ENCODE measurements around the gene MYLK4. TPM values are rescaled to one million over a fixed set of nuclear protein-coding genes. Genes with fewer than 3 reads are reported as not detected.

Gene MYLK4
- total RNA-seq, 1 experiment from 2014 or later: 1.6 TPM

DNA sequence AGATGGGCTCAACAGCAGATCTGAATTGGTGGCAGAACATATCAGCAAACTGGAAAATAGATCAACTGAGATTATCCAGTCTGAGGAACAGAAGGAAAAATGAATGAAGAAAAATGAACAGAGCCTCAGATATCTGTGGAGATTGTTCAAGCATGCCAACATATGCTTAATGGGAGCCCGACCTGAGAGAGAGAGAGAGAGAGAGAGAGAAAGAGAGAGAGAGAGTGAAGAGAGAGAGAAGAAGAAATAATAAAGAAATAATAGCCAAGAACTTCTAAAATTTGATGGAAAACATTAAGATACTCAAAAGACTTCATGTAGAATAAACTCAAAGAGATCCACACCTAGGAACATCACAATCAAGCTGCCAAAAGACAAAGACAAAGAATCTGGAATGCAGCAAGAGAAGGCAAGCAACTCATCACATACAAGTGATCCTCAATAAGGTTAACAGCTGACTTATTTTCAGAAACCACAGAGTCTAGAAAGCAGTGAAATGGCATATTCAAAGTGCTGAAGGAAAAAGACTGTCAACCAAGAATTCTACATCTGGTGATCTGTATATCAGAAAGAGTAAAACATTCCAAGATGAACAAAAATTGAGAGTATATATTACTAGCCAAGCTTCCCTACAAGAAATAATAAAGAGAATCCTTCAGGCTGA is 97.2 kb downstream of the MYLK4 start:
- Histone ChIP-seq H3K4me3 (no peak overlapping the region), H3K4me2 (no peak overlapping the region), H4K20me1 (ENCODE audit: insufficient read depth) (no peaks in the 10 kb centered on the region), H3F3A (ENCODE audit: insufficient read depth, low read depth) (no peaks in the 10 kb centered on the region), H3K79me2 (ENCODE audit: low read depth) (no peaks in the 10 kb centered on the region), H3K4me1 (replicated peaks; ENCODE audit: insufficient read depth) (no peaks in the 10 kb centered on the region), H2AFZ (no peak overlapping the region), H3K9me2 (ENCODE audit: insufficient read depth) (no peaks in the 10 kb centered on the region), H3K27ac (no peak overlapping the region), H3K36me3 (ENCODE audit: low read depth) (no peaks in the 10 kb centered on the region), H3K27me3 (ENCODE audit: insufficient read depth, low read depth) (no peaks in the 10 kb centered on the region), H3K9me3 (ENCODE audit: insufficient read depth, low read depth) (no peaks in the 10 kb centered on the region)
- ChIA-PET CTCF (no interaction called here), POLR2A (ENCODE audit: unreplicated experiment) (no interaction called here)
- no peak for DNase-seq
- intact Hi-C loops (cut with micrococcal nuclease; ENCODE audit: unreplicated experiment): no loop called here
- no peak for TF ChIP-seq EZH2 (IDR thresholded peaks at IDR 0.05; ENCODE audit: low read depth)
- TF ChIP-seq, protein P1, sequence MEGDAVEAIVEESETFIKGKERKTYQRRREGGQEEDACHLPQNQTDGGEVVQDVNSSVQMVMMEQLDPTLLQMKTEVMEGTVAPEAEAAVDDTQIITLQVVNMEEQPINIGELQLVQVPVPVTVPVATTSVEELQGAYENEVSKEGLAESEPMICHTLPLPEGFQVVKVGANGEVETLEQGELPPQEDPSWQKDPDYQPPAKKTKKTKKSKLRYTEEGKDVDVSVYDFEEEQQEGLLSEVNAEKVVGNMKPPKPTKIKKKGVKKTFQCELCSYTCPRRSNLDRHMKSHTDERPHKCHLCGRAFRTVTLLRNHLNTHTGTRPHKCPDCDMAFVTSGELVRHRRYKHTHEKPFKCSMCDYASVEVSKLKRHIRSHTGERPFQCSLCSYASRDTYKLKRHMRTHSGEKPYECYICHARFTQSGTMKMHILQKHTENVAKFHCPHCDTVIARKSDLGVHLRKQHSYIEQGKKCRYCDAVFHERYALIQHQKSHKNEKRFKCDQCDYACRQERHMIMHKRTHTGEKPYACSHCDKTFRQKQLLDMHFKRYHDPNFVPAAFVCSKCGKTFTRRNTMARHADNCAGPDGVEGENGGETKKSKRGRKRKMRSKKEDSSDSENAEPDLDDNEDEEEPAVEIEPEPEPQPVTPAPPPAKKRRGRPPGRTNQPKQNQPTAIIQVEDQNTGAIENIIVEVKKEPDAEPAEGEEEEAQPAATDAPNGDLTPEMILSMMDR (conservative IDR thresholded peaks at IDR 0.05): no peak
- BruUV-seq (replicated peaks): no TSS peak

GRCh38 chr6:2652611-2653010 is 98.1 kb downstream of the MYLK4 start:
- Histone ChIP-seq H3F3A (ENCODE audit: insufficient read depth, low read depth) (no peaks in the 10 kb centered on the region), H3K27ac (no peak overlapping the region), H3K9me3 (ENCODE audit: insufficient read depth, low read depth) (no peaks in the 10 kb centered on the region), H3K36me3 (ENCODE audit: low read depth) (no peaks in the 10 kb centered on the region), H3K79me2 (ENCODE audit: low read depth) (no peaks in the 10 kb centered on the region), H3K4me3 (no peak overlapping the region), H3K4me2 (no peak overlapping the region), H3K4me1 (replicated peaks; ENCODE audit: insufficient read depth) (no peaks in the 10 kb centered on the region), H3K27me3 (ENCODE audit: insufficient read depth, low read depth) (no peaks in the 10 kb centered on the region), H2AFZ (no peak overlapping the region), H3K9me2 (ENCODE audit: insufficient read depth) (no peaks in the 10 kb centered on the region), H4K20me1 (ENCODE audit: insufficient read depth) (no peaks in the 10 kb centered on the region)
- CTCF ChIA-PET: no interaction called here
- BruUV-seq (replicated peaks): no TSS peak
- TF ChIP-seq, protein P1 (conservative IDR thresholded peaks at IDR 0.05): no peak
- no peak for TF ChIP-seq EZH2 (IDR thresholded peaks at IDR 0.05; ENCODE audit: low read depth)
- intact Hi-C loops (cut with micrococcal nuclease; ENCODE audit: unreplicated experiment): no loop called here
- DNase-seq: no peak
- POLR2A ChIA-PET (ENCODE audit: unreplicated experiment): no interaction called here

- Histone ChIP-seq H4K20me1 (ENCODE audit: insufficient read depth) (no peaks in the 10 kb centered on the region), H3K27ac (no peak overlapping the region), H2AFZ (no peak overlapping the region), H3K4me1 (replicated peaks; ENCODE audit: insufficient read depth) (no peaks in the 10 kb centered on the region), H3K79me2 (ENCODE audit: low read depth) (no peaks in the 10 kb centered on the region), H3K9me3 (ENCODE audit: insufficient read depth, low read depth) (no peaks in the 10 kb centered on the region), H3K27me3 (ENCODE audit: insufficient read depth, low read depth) (no peaks in the 10 kb centered on the region), H3K4me3 (no peak overlapping the region), H3K4me2 (no peak overlapping the region), H3K36me3 (ENCODE audit: low read depth) (no peaks in the 10 kb centered on the region), H3F3A (ENCODE audit: insufficient read depth, low read depth) (no peaks in the 10 kb centered on the region), H3K9me2 (ENCODE audit: insufficient read depth) (no peaks in the 10 kb centered on the region)
- TF ChIP-seq EZH2 (IDR thresholded peaks at IDR 0.05; ENCODE audit: low read depth): no peak
- TF ChIP-seq, protein P1 (conservative IDR thresholded peaks at IDR 0.05): no peak
- no TSS peak for BruUV-seq (replicated peaks)
- CTCF ChIA-PET: no interaction called here
- intact Hi-C loops (cut with micrococcal nuclease; ENCODE audit: unreplicated experiment): no loop called here
- DNase-seq: no peak
- POLR2A ChIA-PET (ENCODE audit: unreplicated experiment): no interaction called here
Observed at GRCh38 chr6:2651961-2652360, 98.8 kb downstream of the MYLK4 start.
